ENCODE data around the gene IGFL3.

- no peak for TF ChIP-seq POLR2AphosphoS5 (IDR thresholded peaks at IDR 0.05; ENCODE audit: low read depth, low read length)
- no peak for TF ChIP-seq USF1 (IDR thresholded peaks at IDR 0.05; ENCODE audit: borderline replicate concordance, low read depth)
- no peak for TF ChIP-seq CTCF (IDR thresholded peaks at IDR 0.05)
- no peak for TF ChIP-seq EP300 (IDR thresholded peaks at IDR 0.05; ENCODE audit: borderline replicate concordance in 1 of 2, low read depth in 1 of 2, low read length in 1 of 2)
- TF ChIP-seq JUND (IDR thresholded peaks at IDR 0.05) = no peak
- TF ChIP-seq GATA2 (CRISPR knock-in tag; IDR thresholded peaks at IDR 0.05) = no peak
- no peak for TF ChIP-seq RFX5 (IDR thresholded peaks at IDR 0.05; ENCODE audit: low read length)
- TF ChIP-seq MAX (IDR thresholded peaks at IDR 0.05; ENCODE audit: low read depth) = no peak
- no peak for TF ChIP-seq MXI1 (IDR thresholded peaks at IDR 0.05; ENCODE audit: low read depth, low read length)
These were observed 30.7 kb upstream of the IGFL3 start for GRCh38 chr19:46155237-46155636.

Measured in SK-N-SH (cell line).